Activated CD8-positive, alpha-beta T cell treated with anti-CD3 and anti-CD28 coated beads for 36 hours (primary cell): ENCODE measurements around the gene IL34. TPM values are rescaled to one million over a fixed set of nuclear protein-coding genes. Genes with fewer than 3 reads are reported as not detected.

ENCODE experiments used
- ATAC-seq: fragments of 200-7000 bp; cut with Tn5 transposase; one replicate; pipeline ENCODE4 v1.10.0; 2021; ENCODE audit warnings: mild to moderate bottlenecking, moderate library complexity
- CTCF ChIA-PET: fragments of 350-600 bp; sonication (Branson Sonifier 250); formaldehyde crosslinking; loops from one replicate; lab custom pipeline; 2021; ENCODE audit warnings: antibody characterized with exemption; lab: Charles Lee
- POLR2A ChIA-PET: fragments of 350-600 bp; sonication (Branson Sonifier 250); formaldehyde crosslinking; loops from one replicate; lab custom pipeline; 2021; ENCODE audit warnings: antibody characterized with exemption; lab: Charles Lee
- DNase-seq: peaks from one replicate; pipeline ENCODE4 v3.0.0-alpha.2; 2020
- H3K27ac Mint-ChIP-seq: one replicate; pipeline ENCODE4 v1.8.0; 2021; ENCODE audit warnings: mild to moderate bottlenecking, mixed read lengths
- H3K27me3 Mint-ChIP-seq: one replicate; pipeline ENCODE4 v1.8.0; 2021; ENCODE audit warnings: mixed read lengths
- H3K36me3 Mint-ChIP-seq: one replicate; pipeline ENCODE4 v1.8.0; 2021; ENCODE audit warnings: low read depth, mixed read lengths
- H3K4me1 Mint-ChIP-seq: one replicate; pipeline ENCODE4 v1.8.0; 2021; ENCODE audit warnings: low read depth, mixed read lengths
- H3K4me3 Mint-ChIP-seq: one replicate; pipeline ENCODE4 v1.8.0; 2021; ENCODE audit warnings: mild to moderate bottlenecking, moderate library complexity, mixed read lengths
- H3K9me3 Mint-ChIP-seq: one replicate; pipeline ENCODE4 v1.8.0; 2021; ENCODE audit warnings: mixed read lengths
- CTCF ChIP-seq: fragments of 200-600 bp; IDR thresholded peaks from one replicate; pipeline ENCODE4 v1.8.0; 2022; ENCODE audit warnings: antibody characterized with exemption, mild to moderate bottlenecking
- intact Hi-C: fragments of 100-400 bp; cut with micrococcal nuclease; formaldehyde crosslinking; loops from one replicate; pipeline ENCODE4 v1.10.0; 2022
- total RNA-seq, 2 experiments: library from RNA; stranded (reverse); gene quantifications; one replicate each; pipeline ENCODE4 v1.2.3, GENCODE V29; 2021

The IL34 gene
- total RNA-seq, 2 experiments from 2014 or later, result not detected

- CTCF ChIA-PET, result no interaction called here
- no peak for ATAC-seq
Measured at GRCh38 chr16:70701998-70702397, 55.6 kb downstream of the IL34 start.

DNA sequence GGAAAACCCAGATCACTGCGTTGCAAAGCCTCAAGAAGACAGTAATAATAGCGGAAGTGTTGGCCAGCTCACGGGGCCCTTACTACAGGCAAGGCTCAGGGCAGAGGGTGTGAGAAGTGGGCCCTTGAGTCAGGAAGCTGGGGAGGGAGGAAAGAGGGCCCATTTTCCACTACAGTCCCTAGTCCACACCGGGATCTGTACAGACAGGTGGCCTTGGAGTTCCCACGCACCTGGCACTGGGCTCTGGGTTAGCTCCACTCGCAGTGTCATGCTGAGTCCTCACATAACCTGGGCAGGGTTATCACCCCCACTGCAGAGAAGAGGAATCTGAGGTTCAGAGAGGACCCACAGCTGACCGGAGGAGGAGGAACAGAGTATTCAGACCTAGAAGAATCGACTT lies 56.3 kb downstream of the IL34 start:
- no peak overlapping the region for H3K4me3 Mint-ChIP-seq
- CTCF ChIA-PET, result interaction anchor here (1.6 kb wide), 1 partner anchor 68 kb away, joined by 6 read pairs; no protein-coding TSS in a partner anchor
- H3K27ac Mint-ChIP-seq, result no peak overlapping the region
- no peaks in the 10 kb centered on the region for H3K36me3 Mint-ChIP-seq
- no peaks in the 10 kb centered on the region for H3K27me3 Mint-ChIP-seq
- intact Hi-C loops, result no loop called here
- POLR2A ChIA-PET, result no interaction called here
- no peaks in the 10 kb centered on the region for H3K9me3 Mint-ChIP-seq
- DNase-seq (no peak), ATAC-seq (no peak)
- H3K4me1 Mint-ChIP-seq, result peaks cover 9% of the 10 kb centered on the region
- no peak for TF ChIP-seq CTCF

More at GRCh38 chr16:70701998-70702397, 55.6 kb downstream of the IL34 start:
- POLR2A ChIA-PET, result no interaction called here
- Mint-ChIP-seq H3K4me1 (peaks cover 15% of the 10 kb centered on the region), H3K27ac (peak overlapping the region; percentile 46), H3K4me3 (no peak overlapping the region), H3K27me3 (no peaks in the 10 kb centered on the region), H3K9me3 (no peaks in the 10 kb centered on the region), H3K36me3 (no peaks in the 10 kb centered on the region)
- no peak for TF ChIP-seq CTCF
- intact Hi-C loops, result no loop called here
- no peak for DNase-seq

DNA sequence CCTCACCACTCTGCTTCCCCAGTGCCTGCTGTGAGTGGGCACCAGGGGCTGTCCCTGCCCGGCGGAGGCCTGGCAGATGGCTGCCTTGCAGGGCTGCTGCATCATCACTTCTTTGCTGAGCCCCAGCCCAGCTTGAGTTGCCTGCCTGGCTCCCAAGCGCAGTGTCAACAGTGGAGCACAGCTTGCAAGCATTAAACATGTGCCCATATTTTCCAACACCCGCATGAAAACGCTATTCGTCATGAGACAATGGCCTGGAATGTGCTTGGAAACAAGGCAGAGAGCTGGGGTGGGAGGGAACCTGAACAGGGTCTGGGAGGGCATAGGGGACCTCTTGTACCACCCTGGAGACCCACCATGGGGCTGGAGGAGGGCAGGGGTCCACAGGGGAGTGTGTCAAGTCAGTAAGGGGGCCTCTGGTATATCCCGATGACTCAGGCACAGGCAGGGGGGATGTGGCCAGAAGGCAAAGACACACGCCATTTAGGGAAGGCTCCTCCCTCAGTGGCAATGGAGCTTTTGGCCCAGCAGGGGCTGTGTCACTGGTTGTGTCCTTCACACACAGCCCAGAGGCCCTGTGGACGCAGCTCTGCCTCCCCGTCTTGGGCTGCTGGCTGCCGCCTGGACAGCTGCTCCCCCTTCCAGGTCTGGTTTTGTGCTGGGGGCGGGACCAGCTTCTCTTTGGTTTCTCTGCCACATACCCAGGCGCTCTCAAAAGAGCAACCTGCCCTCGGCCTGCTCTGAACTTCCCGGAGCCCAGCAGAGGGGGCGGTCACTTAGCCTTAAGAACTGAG lies 56.9 kb downstream of the IL34 start:
- POLR2A ChIA-PET, result no interaction called here
- no peak for TF ChIP-seq CTCF
- intact Hi-C loops, result no loop called here
- DNase-seq (no peak), ATAC-seq (no peak)
- Mint-ChIP-seq H3K27ac (no peak overlapping the region), H3K4me3 (no peak overlapping the region), H3K27me3 (no peaks in the 10 kb centered on the region), H3K9me3 (no peaks in the 10 kb centered on the region), H3K4me1 (peaks cover 3% of the 10 kb centered on the region), H3K36me3 (peaks cover 2% of the 10 kb centered on the region)
- CTCF ChIA-PET, result interaction anchor here (1.6 kb wide), 1 partner anchor 68 kb away, joined by 6 read pairs; no protein-coding TSS in a partner anchor

- POLR2A ChIA-PET, result no interaction called here
- no peak for DNase-seq
- H3K27ac Mint-ChIP-seq, result no peak overlapping the region
- TF ChIP-seq CTCF, result no peak
- ATAC-seq, result no peak
- H3K4me1 Mint-ChIP-seq, result peaks cover 3% of the 10 kb centered on the region
- H3K36me3 Mint-ChIP-seq, result peaks cover 2% of the 10 kb centered on the region
- no peaks in the 10 kb centered on the region for H3K9me3 Mint-ChIP-seq
- CTCF ChIA-PET, result interaction anchor here (1.6 kb wide), 1 partner anchor 67 kb away, joined by 6 read pairs; no protein-coding TSS in a partner anchor
- intact Hi-C loops, result no loop called here
- H3K4me3 Mint-ChIP-seq, result no peak overlapping the region
- no peaks in the 10 kb centered on the region for H3K27me3 Mint-ChIP-seq
Measured at GRCh38 chr16:70703835-70704381, 57.5 kb downstream of the IL34 start.

GRCh38 chr16:70704586-70704985 lies 58.2 kb downstream of the IL34 start:
- ChIA-PET POLR2A (interaction anchor here (1.1 kb wide), 1 partner anchor 9 kb away, joined by 3 read pairs; no protein-coding TSS in a partner anchor), CTCF (no interaction called here)
- no peak for TF ChIP-seq CTCF
- ATAC-seq, result no peak
- Mint-ChIP-seq H3K36me3 (peaks cover 2% of the 10 kb centered on the region), H3K9me3 (no peaks in the 10 kb centered on the region), H3K4me3 (no peak overlapping the region), H3K27ac (no peak overlapping the region), H3K27me3 (no peaks in the 10 kb centered on the region), H3K4me1 (no peaks in the 10 kb centered on the region)
- no peak for DNase-seq
- intact Hi-C loops, result no loop called here
